ENCODE data around the gene FREM3.

DNA sequence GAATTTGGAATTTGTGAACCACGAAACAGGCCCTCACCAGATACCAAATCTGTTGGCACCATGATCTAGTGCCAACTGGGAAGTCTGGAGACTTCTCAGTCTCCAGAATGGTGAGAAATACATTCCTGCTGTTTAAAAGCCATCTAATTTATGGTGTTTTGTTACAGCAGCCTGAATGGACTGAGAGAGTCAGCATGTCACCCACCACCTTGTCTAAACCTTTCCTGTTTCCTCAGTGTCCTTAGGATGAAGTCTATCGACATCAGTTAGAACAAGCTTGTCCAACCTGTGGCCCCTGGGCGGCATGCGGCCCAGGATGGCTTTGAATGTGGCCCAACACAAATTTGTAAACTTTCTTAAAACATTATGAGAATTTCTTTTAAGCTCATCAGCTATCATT, 42.1 kb downstream of the FREM3 start:
- TF ChIP-seq, protein P1, sequence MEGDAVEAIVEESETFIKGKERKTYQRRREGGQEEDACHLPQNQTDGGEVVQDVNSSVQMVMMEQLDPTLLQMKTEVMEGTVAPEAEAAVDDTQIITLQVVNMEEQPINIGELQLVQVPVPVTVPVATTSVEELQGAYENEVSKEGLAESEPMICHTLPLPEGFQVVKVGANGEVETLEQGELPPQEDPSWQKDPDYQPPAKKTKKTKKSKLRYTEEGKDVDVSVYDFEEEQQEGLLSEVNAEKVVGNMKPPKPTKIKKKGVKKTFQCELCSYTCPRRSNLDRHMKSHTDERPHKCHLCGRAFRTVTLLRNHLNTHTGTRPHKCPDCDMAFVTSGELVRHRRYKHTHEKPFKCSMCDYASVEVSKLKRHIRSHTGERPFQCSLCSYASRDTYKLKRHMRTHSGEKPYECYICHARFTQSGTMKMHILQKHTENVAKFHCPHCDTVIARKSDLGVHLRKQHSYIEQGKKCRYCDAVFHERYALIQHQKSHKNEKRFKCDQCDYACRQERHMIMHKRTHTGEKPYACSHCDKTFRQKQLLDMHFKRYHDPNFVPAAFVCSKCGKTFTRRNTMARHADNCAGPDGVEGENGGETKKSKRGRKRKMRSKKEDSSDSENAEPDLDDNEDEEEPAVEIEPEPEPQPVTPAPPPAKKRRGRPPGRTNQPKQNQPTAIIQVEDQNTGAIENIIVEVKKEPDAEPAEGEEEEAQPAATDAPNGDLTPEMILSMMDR (IDR thresholded peaks at IDR 0.05), result no peak
- TF ChIP-seq POLR2AphosphoS5 (IDR thresholded peaks at IDR 0.05) (no peak), POLR2A (IDR thresholded peaks at IDR 0.05) (no peak)

Data from suprapubic skin (tissue), 4 donors.